LoVo (cell line): ENCODE data around the gene ASB16.
"Not testable (repeated sequence)": the region's sequence is repeated elsewhere in the genome, so short reads cannot be mapped to it uniquely, and the experiment has no call there.

Source experiments
- DNase-seq: peaks from one replicate; pipeline ENCODE4 v3.0.0-alpha.2; 2016; ENCODE audit warnings: low spot score

Gene ASB16

DNA sequence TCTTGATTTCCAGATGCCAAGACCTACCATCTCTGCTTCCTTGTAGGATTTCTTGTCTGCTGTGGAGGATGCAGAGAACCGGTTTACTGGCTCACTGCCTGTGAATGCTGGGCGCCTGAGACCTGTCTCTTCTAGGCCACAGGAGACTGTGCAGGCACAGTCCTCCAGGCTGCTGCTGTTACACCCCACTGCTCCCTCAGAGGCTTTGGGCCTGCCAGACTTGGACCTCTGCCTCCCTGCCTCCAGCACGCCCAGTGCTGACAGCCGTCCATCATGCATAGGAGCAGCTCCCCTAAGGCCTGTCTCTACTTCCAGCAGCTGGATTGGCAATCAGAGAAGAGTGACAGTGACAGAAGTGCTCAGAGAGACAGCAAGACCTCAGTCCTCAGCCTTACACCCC, 22.7 kb upstream of the ASB16 start:
- no peak for DNase-seq

DNA sequence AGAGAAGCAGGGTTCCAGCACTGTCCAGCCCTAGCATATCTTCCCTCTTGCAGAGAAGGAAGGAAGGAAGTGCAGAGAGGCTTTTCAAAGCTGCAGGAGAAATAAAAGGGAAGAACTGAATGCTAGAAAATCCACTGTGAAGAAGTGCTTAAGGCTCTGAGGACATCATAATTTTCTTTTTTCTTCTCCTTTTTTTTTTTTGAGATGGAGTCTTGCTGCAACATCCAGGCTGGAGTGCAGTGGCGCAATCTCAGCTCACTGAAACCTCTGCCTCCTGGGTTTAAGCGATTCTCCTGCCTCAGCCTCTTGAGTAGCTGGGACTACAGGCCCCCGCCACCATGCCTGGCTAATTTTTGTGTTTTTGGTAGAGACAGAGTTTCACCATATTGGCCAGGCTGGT, 21.4 kb upstream of the ASB16 start:
- not testable (repeated sequence) for DNase-seq

DNA sequence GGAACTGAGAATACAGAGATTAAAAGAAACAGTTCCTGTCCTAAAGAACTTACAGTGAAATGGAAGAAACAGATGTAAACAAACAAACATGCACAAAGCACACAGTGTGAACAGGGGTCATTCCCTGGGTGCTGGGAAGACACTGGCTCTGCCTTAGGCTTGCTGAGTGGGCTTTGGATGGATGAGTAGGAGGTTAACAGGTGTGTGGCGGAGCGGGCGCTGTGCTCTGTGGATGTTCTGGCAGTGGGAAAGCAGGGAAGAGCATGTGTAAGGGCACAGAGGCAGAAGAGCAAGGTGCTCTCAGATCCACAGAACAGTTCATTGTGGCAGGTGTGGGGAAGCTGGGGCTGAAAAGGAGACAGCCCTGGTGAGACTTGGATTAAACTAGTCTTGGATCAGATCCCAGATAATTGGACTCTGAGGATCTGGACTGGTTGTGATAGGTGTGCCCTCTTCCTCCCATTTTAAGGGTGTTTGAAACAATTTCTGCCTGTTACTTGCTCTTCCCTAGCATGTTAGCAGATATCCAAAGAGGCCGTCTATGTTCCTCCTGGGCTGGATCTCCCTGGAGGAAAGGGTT, 20.7 kb upstream of the ASB16 start:
- no peak for DNase-seq

DNA sequence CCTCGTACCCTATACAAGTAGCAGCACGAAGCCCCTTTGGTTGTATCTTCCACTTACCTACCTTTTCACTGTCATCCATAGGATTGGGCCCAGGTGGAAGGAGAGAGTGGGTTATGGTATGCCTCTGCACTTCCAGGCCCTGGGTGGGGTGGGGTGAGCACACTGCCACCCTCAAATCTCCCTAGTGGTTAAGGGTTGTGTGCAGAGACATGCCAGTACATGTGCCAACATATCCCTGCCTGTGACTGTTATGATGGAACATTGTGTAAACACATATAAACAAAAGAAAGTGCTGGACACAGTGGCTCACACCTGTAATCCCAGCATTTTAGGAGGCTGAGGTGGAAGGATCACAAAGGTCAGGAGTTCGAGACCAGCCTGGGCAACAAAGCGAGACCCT, 17.6 kb upstream of the ASB16 start:
- DNase-seq, result no peak

DNA sequence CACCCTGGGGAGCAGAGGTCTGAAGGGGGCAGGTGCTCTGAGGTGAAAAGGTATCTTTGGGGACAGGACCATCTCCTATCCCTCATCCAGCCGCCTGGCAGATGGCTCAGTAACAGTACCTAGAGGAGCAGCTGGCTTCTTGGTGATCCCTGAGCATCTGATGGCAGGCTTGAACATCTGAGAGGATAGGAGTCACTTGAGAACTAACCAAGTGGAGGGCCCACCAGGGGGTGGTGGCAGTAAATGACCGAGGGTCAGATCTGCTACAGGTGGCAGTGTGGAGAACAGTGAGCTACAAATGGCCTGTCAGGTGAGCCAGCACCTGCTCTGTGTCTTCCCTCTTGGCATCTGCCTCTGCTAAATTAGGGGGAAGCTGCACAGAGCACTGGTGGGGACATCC, 15.0 kb upstream of the ASB16 start:
- DNase-seq, result no peak

- no peak for DNase-seq
Observed at GRCh38 chr17:44159519-44160210, 10.8 kb upstream of the ASB16 start.

DNA sequence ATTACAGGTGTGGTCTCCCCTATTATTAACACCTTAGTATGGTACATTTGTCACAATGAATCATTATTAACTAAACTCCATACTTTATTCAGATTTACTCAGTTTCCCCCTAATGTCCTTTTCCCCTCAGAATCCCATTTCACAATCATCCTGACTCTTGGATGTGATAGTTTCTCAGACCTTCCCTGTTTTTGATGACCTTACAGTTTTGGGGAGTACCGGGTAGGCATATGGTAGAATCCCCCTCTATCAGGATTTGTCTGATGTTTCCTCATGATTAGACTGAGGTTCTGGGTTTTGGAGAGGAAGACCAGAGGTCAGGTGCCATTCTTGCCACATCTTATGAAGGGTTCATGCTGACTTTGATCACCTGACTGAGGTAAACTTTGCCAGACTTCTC, 6.0 kb upstream of the ASB16 start:
- no peak for DNase-seq

DNA sequence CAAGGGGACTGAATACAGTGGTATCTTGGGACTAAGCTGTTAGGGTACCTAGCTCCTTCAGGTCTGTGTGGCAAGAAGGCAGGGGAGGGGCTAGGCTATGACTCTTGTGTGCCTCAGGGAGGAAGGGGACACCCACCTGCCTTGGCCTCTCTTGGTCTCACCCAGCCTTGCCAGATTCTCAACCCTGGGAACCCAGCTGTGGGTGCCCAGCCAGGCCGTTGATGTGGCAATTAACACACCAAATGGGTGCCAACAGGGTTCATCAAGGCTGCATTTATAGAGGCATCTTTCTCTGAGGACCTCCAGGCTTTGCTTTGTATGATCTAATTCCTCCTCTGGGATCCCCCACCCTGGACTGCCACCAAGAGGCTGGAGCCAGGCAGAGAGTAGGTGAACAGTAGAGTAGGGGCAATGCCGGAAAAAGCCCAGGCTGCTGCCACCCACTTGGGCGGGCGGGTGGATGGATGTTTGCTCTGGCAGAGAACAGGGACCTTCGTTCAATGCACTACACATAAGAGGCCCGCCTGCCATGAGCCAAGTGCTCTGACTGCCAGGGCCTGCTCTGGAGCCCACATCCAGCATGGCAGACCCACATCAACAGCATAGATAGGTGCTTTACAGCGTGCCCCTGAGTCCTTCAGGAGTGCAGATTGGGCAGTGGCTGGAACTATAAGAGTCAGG, 3.2 kb upstream of the ASB16 start:
- no peak for DNase-seq

- DNase-seq, result no peak
Observed at GRCh38 chr17:44170135-44170498, 387 bp upstream of the ASB16 start.

GRCh38 chr17:44171931-44172455, 1.5 kb downstream of the ASB16 start:
- no peak for DNase-seq

- DNase-seq, result no peak
Observed at GRCh38 chr17:44174427-44174826, 3.9 kb downstream of the ASB16 start.

GRCh38 chr17:44176257-44176656, 5.8 kb downstream of the ASB16 start:
- DNase-seq, result no peak

DNA sequence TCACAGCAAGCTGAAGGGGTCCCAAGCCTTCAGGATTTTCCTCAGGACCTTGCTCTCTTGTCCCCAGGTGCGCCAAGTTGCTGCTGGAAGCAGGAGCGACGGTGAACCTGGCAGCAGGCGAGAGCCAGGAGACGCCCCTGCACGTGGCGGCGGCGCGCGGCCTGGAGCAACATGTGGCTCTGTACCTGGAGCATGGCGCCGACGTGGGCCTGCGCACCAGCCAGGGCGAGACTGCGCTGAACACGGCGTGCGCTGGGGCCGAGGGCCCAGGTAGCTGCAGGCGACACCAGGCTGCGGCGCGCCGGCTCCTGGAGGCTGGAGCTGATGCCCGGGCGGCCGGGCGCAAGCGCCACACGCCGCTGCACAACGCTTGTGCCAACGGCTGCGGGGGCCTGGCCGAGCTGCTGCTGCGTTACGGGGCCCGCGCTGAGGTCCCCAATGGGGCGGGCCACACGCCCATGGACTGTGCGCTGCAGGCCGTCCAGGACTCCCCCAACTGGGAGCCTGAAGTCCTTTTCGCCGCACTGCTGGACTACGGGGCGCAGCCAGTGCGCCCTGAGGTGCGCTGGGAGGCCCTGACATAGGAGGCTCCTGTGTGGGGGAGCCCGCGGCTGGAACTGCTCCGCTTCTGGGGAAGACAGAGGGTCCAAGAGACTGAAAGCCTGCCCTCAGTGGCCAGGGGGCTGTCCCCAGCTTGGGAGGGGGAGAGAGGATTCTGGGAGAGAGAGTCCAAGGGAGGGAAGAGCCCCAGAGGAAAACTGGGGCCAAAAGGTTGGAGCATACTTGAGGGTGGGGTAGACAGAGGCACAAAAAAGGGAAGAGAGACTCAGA, 6.4 kb downstream of the ASB16 start:
- DNase-seq, result no peak

GRCh38 chr17:44177640-44178039, 7.1 kb downstream of the ASB16 start:
- DNase-seq, result no peak

DNA sequence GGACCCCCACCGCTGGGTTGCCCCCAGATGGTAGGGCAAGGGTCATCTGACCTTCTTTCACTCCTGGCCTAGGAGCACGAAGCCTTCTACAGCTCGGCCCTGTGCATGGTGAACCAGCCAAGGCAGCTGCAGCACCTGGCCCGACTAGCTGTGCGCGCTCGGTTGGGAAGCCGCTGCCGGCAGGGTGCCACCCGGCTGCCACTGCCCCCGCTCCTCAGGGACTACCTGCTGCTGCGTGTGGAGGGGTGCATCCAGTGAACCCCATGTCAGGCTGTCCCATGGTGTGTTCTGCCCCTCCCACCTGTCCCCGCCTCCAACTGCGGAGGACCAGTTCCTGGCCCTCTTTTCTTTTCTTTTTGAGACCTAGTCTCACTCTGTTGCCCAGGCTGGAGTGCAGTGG, 7.6 kb downstream of the ASB16 start:
- no peak for DNase-seq

DNA sequence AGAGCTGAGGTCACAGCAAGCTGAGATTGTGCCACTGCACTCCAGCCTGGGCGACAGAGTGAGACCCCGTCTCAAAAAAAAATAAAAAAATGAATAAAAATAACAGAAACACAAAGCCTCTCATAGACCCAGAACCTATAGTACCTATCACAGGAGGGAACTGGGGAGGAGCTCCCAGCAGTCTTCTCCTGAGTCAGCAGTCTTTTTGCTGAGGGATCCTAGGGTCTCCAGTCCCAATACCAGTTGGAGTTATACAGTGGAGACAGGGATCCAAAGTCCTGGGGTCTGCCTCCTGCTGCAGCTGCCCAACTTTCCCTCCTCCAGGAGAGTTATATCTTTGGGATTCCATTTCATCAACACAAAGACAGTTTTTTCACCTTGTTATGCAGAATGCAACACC, 12.5 kb downstream of the ASB16 start:
- DNase-seq, result no peak

DNA sequence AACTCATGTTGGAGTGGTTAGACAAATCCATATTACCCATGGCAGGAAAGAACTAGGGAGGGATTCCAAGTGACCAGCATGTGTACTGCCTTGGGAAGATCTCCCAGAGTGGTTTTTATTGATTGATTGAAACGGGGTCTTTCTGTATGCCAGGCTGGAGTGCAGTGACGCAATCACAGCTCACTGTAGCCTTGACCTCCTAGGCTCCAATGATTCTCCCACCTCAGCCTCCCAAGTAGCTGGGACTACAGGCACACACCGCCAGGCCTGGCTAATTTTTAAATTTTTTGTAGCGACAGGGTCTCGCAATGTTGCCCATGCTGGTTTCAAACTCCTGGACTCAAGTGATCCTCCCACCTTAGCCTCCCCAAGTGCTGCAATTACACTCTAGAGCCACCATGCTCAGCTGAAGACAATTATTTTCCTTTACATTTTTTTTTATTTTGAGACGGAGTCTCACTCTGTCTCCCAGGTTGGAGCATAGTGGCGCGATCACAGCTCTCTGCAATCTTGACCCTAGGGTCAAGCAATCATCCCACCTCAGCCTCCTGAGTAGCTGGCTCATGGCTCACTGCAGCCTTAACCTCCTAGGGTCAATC, 13.8 kb downstream of the ASB16 start:
- DNase-seq, result no peak

GRCh38 chr17:44186307-44187130, 16.0 kb downstream of the ASB16 start, which contains the start of gene TMUB2:
Gene TMUB2 (plus strand): TSS chr17:44186972. CDS start chr17:44187709, 737 bp downstream.
- peak; percentile 100 for DNase-seq

GRCh38 chr17:44187131-44187899, 16.8 kb downstream of the ASB16 start:
- DNase-seq, result no peak
